Fibroblast of skin of right biceps (primary cell): ENCODE results near the gene GJB6.

Experiments
- DNase-seq: peaks from one replicate; pipeline ENCODE4 v3.0.0-alpha.2; 2013

The GJB6 gene

GRCh38 chr13:20185366-20186056 lies 46.6 kb downstream of the GJB6 start:
- DNase-seq, result no peak

GRCh38 chr13:20182231-20182846 lies 49.8 kb downstream of the GJB6 start:
- peak; percentile 69 for DNase-seq

GRCh38 chr13:20181188-20181587 lies 50.9 kb downstream of the GJB6 start:
- DNase-seq, result no peak

DNA sequence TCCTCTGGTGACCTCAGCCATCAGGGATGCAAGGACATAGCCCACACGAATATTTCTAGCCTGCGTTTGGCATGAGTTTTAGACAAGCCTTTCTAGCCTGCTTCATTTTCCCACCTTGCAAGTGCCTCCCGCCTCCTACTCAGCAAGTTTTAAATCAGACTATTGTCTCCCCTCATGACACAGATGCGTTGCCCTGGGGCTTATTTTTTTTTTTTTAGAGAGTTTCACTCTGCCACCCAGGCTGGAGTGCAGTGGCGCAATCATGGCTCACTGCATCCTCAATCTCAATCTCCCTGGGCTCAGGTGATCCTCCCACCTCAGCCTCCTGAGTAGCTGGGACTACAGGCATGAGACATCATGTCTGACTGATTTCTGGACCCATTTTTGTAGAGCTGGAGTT lies 54.0 kb downstream of the GJB6 start:
- DNase-seq, result no peak

- DNase-seq, result no peak
These were observed 54.9 kb downstream of the GJB6 start for GRCh38 chr13:20177049-20177831.

DNA sequence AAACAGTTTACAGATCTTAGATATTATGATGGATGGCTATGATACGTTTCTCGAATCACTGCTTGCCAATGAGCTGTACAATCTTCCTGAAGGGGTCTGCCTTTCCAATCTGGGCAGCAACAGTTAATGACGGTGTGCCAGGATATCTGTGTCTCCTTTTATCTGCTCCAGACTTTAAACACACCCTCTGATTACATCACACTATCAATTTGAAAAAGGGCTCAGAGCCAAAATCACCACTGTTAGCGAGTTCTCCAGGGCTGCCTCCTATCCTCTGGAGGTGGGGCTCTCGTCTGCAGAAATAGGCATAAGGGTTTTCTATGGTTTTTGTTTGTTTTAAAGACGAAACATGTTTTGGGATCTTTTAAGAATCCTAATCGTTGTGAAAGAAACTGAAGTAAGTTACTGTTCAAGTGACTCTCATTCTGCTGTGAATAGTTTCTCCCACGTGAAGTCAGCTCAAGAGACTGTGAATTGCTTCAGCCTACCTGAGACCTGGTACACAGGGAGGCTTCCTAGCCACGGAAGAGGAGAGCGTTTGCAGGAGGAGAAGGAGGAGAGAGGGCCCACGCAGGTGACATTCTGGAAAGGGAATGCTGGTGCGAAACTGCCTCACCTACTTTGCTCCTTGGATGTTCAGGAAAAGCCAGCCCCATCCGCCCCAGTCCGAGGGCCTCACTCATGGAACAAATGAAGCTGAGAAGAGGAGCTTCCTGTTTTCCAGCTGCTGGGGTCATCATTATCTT lies 56.0 kb downstream of the GJB6 start:
- DNase-seq, result no peak

DNA sequence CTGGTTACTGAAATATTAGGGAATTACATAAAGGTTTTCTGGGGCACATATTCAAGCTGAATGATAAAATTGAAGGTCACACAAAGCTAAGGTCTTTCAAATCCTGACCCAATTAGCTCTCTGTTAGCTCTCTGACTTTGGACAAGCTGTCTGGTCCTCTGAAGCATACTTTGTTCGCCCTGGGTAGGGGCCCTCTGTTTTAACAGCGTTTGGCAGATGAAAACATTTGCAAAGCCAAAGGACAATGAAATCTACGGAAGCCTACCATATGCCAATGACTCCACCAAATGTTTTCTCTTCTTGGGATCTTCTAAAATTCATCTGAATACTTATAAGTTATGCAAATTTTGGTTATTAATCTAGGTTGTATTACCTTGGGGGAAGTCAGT lies 56.7 kb downstream of the GJB6 start:
- DNase-seq, result no peak

DNA sequence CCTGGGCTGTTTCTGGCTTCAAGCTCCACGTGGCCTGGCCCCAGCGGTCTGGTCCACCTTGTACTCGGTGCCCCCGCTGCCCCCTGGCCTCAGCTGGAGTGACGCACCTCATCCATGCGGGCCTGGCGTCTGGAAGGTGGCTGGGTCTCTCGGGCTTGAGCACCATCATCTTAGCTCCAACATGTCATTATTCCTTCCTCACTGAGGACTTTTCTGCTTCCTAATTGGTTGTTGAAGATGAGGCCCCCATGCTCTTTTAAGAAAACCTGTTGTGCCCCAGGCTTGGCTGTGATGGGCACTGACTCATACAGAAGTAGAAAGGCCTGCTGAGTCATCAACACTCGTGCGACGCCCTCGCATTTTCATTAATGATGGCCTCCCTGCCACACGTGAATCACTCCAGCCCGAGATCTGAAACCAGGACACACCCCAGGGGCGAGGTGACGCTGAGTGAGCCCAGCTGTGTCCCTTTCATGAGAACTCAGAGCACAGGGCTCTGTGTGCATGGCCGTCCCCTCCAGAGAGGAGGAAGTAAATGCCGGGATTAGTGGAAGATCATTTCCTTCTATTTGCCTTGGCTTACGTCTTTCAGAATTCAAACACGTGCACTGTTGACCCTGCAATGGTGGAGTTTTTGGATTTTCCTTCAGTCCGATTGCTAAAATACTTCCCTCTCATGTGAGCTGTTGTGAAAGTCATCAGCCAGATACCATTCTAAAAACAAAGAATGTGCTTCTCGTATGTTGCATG lies 57.3 kb downstream of the GJB6 start:
- DNase-seq, result peak; percentile 91

DNA sequence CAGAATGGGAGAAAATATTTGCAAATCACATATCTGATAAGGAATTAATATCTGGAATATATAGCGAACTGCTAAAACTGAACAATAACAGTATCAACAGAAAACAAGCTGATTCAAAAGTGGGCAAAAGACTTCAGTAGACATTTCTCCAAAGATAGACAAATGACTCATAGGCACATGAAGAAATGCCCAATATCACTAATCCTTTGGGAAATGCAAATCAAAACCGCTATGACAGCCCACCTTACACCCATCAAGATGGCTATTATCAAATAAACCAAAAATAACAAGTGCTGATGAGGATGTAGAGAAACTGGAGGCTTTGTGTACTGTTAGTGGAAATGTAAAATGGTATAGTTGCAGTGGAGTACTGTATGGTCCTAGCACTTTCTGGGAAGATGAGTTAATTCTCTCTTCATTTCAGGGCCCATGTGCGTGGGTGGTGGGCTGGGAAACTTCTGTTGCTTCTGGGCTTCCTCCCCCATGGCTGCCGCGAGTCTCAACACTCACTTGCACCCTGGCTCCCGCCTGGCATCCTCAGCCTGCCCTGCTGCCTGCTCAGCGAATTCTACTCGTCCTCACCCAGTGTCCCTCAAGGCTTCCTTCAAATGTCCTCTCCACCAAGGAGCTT lies 58.9 kb downstream of the GJB6 start:
- DNase-seq, result no peak
